Liver (tissue), 9 donors: ENCODE data around the gene CIB1. TPM values are rescaled to one million over a fixed set of nuclear protein-coding genes. Genes with fewer than 3 reads are reported as not detected.
"Not testable (repeated sequence)": the region's sequence is repeated elsewhere in the genome, so short reads cannot be mapped to it uniquely, and the experiment has no call there.

ENCODE experiments used
- DNase-seq: peaks from one replicate; pipeline ENCODE4 v3.0.0-alpha.2; 2017; ENCODE audit warnings: low spot score
- H3K27ac ChIP-seq, 2 donors: one replicate each; pipeline ENCODE4 v1.7.0; 2013; ENCODE audit warnings: inconsistent platforms in 2 of 2, low read length in 2 of 2, control low read depth in 1 of 2, low read depth in 1 of 2, mild to moderate bottlenecking in 1 of 2
- H3K27me3 ChIP-seq, 4 donors: one replicate each; pipeline versions ENCODE4 v1.6.1 to v1.7.0; 2013; ENCODE audit warnings: low read length in 3 of 4, inconsistent platforms in 1 of 4, mild to moderate bottlenecking in 1 of 4, moderate library complexity in 1 of 4; ENCODE audit not compliant: control insufficient read depth in 4 of 4, insufficient read depth in 4 of 4
- H3K36me3 ChIP-seq, 4 donors: one replicate each; pipeline versions ENCODE4 v1.6.1 to v1.7.0; 2013; ENCODE audit warnings: low read length in 3 of 4, mild to moderate bottlenecking in 3 of 4, low read depth in 1 of 4, moderate library complexity in 1 of 4; ENCODE audit not compliant: control insufficient read depth in 4 of 4, insufficient read depth in 3 of 4
- H3K4me1 ChIP-seq, 4 donors: one replicate each; pipeline versions ENCODE4 v1.6.1 to v1.7.0; 2013; ENCODE audit warnings: low read length in 3 of 4, mild to moderate bottlenecking in 3 of 4, moderate library complexity in 1 of 4; ENCODE audit not compliant: control insufficient read depth in 4 of 4, insufficient read depth in 4 of 4
- H3K4me3 ChIP-seq, 3 donors: one replicate each; pipeline versions ENCODE4 v1.6.1 to v1.7.0; 2013; ENCODE audit warnings: low read length in 3 of 3, control low read depth in 1 of 3, low read depth in 1 of 3, mild to moderate bottlenecking in 1 of 3
- H3K9ac ChIP-seq, 2 donors: one replicate each; pipeline ENCODE4 v1.7.0; 2013; ENCODE audit warnings: low read length in 2 of 2, mild to moderate bottlenecking in 2 of 2, moderate library complexity in 2 of 2, control low read depth in 1 of 2, low read depth in 1 of 2
- H3K9me3 ChIP-seq, 4 donors: one replicate each; pipeline versions ENCODE4 v1.6.1 to v1.7.0; 2013; ENCODE audit warnings: low read length in 3 of 4; ENCODE audit not compliant: control insufficient read depth in 4 of 4
- ATF3 ChIP-seq: IDR thresholded peaks from 2 replicates; pipeline ENCODE4 v1.6.1; 2016; ENCODE audit warnings: antibody characterized with exemption
- CTCF ChIP-seq: fragments of 150-350 bp; IDR thresholded peaks from 2 replicates; pipeline ENCODE4 v1.5.1; 2017; ENCODE audit warnings: improper control_type of control experiment, low read depth, low read length; ENCODE audit not compliant: missing input control
- EGR1 ChIP-seq, 2 donors: IDR thresholded peaks; 2 replicates each; pipeline ENCODE4 v1.6.1; 2016 to 2018; ENCODE audit warnings: antibody characterized with exemption in 2 of 2, low read depth in 2 of 2
- FOXA1 ChIP-seq: IDR thresholded peaks from 2 replicates; pipeline ENCODE4 v1.6.1; 2016; ENCODE audit warnings: antibody characterized with exemption
- GABPA ChIP-seq, 2 donors: IDR thresholded peaks in 1 of 2; conservative IDR thresholded peaks in 1 of 2; 2 replicates each; pipeline ENCODE4 v1.6.1; 2016; ENCODE audit warnings: antibody characterized with exemption in 2 of 2, mild to moderate bottlenecking in 1 of 2, moderate library complexity in 1 of 2
- HNF4A ChIP-seq, 2 donors: conservative IDR thresholded peaks; 2 replicates each; pipeline ENCODE4 v1.6.1; 2016; ENCODE audit warnings: antibody characterized with exemption in 2 of 2, mild to moderate bottlenecking in 2 of 2
- HNF4G ChIP-seq: IDR thresholded peaks from 2 replicates; pipeline ENCODE4 v1.6.1; 2016; ENCODE audit warnings: antibody characterized with exemption
- JUND ChIP-seq, 2 donors: IDR thresholded peaks; 2 replicates each; pipeline ENCODE4 v1.6.1; 2016; ENCODE audit warnings: antibody characterized with exemption in 2 of 2
- MAX ChIP-seq: IDR thresholded peaks from 2 replicates; pipeline ENCODE4 v1.6.1; 2016; ENCODE audit warnings: antibody characterized with exemption
- RAD21 ChIP-seq, 2 donors: IDR thresholded peaks; 2 replicates each; pipeline ENCODE4 v1.6.1; 2016; ENCODE audit warnings: antibody characterized with exemption in 2 of 2, mild to moderate bottlenecking in 2 of 2
- REST ChIP-seq: IDR thresholded peaks from 2 replicates; pipeline ENCODE4 v1.6.1; 2016; ENCODE audit warnings: antibody characterized with exemption, mild to moderate bottlenecking
- SP1 ChIP-seq: IDR thresholded peaks from 2 replicates; pipeline ENCODE4 v1.6.1; 2018; ENCODE audit warnings: antibody characterized with exemption, mild to moderate bottlenecking
- WGBS: extraction: QIAGEN DNeasy Blood & Tissue Kit; methylation state at CpG from one replicate; pipeline ENCODE4 v1.1.7; 2013; 5-methylcytosine and 5-hydroxymethylcytosine counted together
- polyA plus RNA-seq, 2 donors: library from polyadenylated mRNA; stranded (reverse) in 1 of 2; unstranded in 1 of 2; fragments of 200-250 nt in 1 of 2; fragments of >200 nt in 1 of 2; fragmentation: Nextera tagmentation in 1 of 2; extraction: Ambion mirVana in 1 of 2; gene quantifications; one replicate each; pipeline versions ENCODE4 v1.2.1 to v1.2.3, GENCODE V29; 2013 to 2015
- total RNA-seq, 2 donors: library from RNA; depleted of rRNA; stranded (reverse); fragments of >200 nt; gene quantifications; one replicate each; pipeline ENCODE4 v1.2.3, GENCODE V29; 2014
- donor health status: healthy.
- donor health status: healthy.
- donor health status: healthy.
- donor health status: healthy.
- donor health status: healthy.

CIB1 gene
- total and polyA plus RNA-seq, 4 donors = 14.9 to 107 (median 49.3) TPM

GRCh38 chr15:90189781-90190467, 43.8 kb downstream of the CIB1 start:
- no peak overlapping the region for H3K9ac ChIP-seq
- no peaks in the 10 kb centered on the region for H3K9me3 ChIP-seq
- peak overlapping the region; percentile 73 to 82 for H3K27ac ChIP-seq
- peaks cover 22 to 68% (median 52%) of the 10 kb centered on the region in 4 donors for H3K4me1 ChIP-seq
- H3K27me3 ChIP-seq = no peaks in the 10 kb centered on the region
- no peak overlapping the region for H3K4me3 ChIP-seq
- DNase-seq = peak; percentile 69
- 88% methylated on average over 10 of the region's 10 CpGs for WGBS
- no peaks in the 10 kb centered on the region for H3K36me3 ChIP-seq
- TF ChIP-seq JUND (IDR thresholded peaks at IDR 0.05) = no peak
- no peak for TF ChIP-seq HNF4G

- Histone ChIP-seq H3K4me3 (no peak overlapping the region), H3K27ac (peak overlapping the region; percentile 73 to 82), H3K9me3 (no peaks in the 10 kb centered on the region), H3K27me3 (no peaks in the 10 kb centered on the region), H3K4me1 (peaks cover 22 to 68% (median 53%) of the 10 kb centered on the region in 4 donors), H3K9ac (no peak overlapping the region), H3K36me3 (no peaks in the 10 kb centered on the region)
- peak; percentile 67 for TF ChIP-seq MAX
- TF ChIP-seq FOXA1 = no peak
- TF ChIP-seq EGR1 (IDR thresholded peaks at IDR 0.05; ENCODE audit: low read depth in 2 of 2) = peak in 1 of 2 donors; percentile 28
- no peak for TF ChIP-seq HNF4G
- TF ChIP-seq RAD21 (IDR thresholded peaks at IDR 0.05) = no peak
- no peak for TF ChIP-seq HNF4A (conservative IDR thresholded peaks at IDR 0.05)
- no peak for TF ChIP-seq GABPA (IDR thresholded peaks at IDR 0.05 in 1 of 2, conservative IDR thresholded peaks at IDR 0.05 in 1 of 2)
- no peak for DNase-seq
- 85% methylated on average over 8 of the region's 8 CpGs for WGBS
These were observed 44.6 kb downstream of the CIB1 start for GRCh38 chr15:90188914-90189748.

- not testable (repeated sequence) for H3K9me3 ChIP-seq, H3K9ac ChIP-seq, H3K36me3 ChIP-seq, DNase-seq, H3K4me3 ChIP-seq, H3K27me3 ChIP-seq, H3K27ac ChIP-seq
- H3K4me1 ChIP-seq = peaks cover 19 to 70% (median 49%) of the 10 kb centered on the region in 4 donors
- 95% methylated on average over 7 of the region's 7 CpGs for WGBS
These were observed 45.7 kb downstream of the CIB1 start for GRCh38 chr15:90188065-90188464.

- Histone ChIP-seq H3K27me3 (no peaks in the 10 kb centered on the region), H3K36me3 (no peaks in the 10 kb centered on the region), H3K27ac (peak overlapping the region; percentile 51 to 73), H3K4me1 (peaks cover 16 to 63% (median 42%) of the 10 kb centered on the region in 4 donors), H3K4me3 (no peak overlapping the region), H3K9ac (peak overlapping the region in 1 of 2 donors; percentile 50), H3K9me3 (no peaks in the 10 kb centered on the region)
- TF ChIP-seq RAD21 (IDR thresholded peaks at IDR 0.05) (no peak), FOXA1 (no peak), ATF3 (no peak), HNF4G (no peak), JUND (IDR thresholded peaks at IDR 0.05) (no peak), SP1 (no peak), CTCF (no peak), HNF4A (conservative IDR thresholded peaks at IDR 0.05) (no peak), REST (no peak)
- DNase-seq = no peak
- 82% methylated on average over 8 of the region's 8 CpGs for WGBS
These were observed 46.4 kb downstream of the CIB1 start for GRCh38 chr15:90187257-90187868.
